ENCODE results near the gene SPEM2.

The SPEM2 gene

GRCh38 chr17:7407082-7407481 is 18.3 kb upstream of the SPEM2 start:
- DNase-seq (ENCODE audit: low spot score), result no peak
- in situ Hi-C loops (cut with MboI; ENCODE audit: low sequenced_read_pairs, unreplicated experiment), result no loop called here
- no peak for TF ChIP-seq CTCF (IDR thresholded peaks at IDR 0.05; ENCODE audit: borderline replicate concordance, control extremely low read depth, extremely low read depth, insufficient read depth, missing control alignments)

- no peak for DNase-seq (ENCODE audit: low spot score)
- TF ChIP-seq CTCF (IDR thresholded peaks at IDR 0.05; ENCODE audit: borderline replicate concordance, control extremely low read depth, extremely low read depth, insufficient read depth, missing control alignments), result no peak
- in situ Hi-C loops (cut with MboI; ENCODE audit: low sequenced_read_pairs, unreplicated experiment), result no loop called here
These were observed 17.7 kb upstream of the SPEM2 start, which contains the start of gene NLGN2 for GRCh38 chr17:7407485-7408251. NLGN2 (plus strand) TSS chr17:7407845; CDS start chr17:7408256, 411 bp downstream.

GRCh38 chr17:7408252-7408727 is 17.1 kb upstream of the SPEM2 start:
- TF ChIP-seq CTCF (IDR thresholded peaks at IDR 0.05; ENCODE audit: borderline replicate concordance, control extremely low read depth, extremely low read depth, insufficient read depth, missing control alignments), result no peak
- no peak for DNase-seq (ENCODE audit: low spot score)
- in situ Hi-C loops (cut with MboI; ENCODE audit: low sequenced_read_pairs, unreplicated experiment), result no loop called here

GRCh38 chr17:7408863-7409262 is 16.6 kb upstream of the SPEM2 start:
- no peak for TF ChIP-seq CTCF (IDR thresholded peaks at IDR 0.05; ENCODE audit: borderline replicate concordance, control extremely low read depth, extremely low read depth, insufficient read depth, missing control alignments)
- in situ Hi-C loops (cut with MboI; ENCODE audit: low sequenced_read_pairs, unreplicated experiment), result no loop called here

GRCh38 chr17:7409716-7410115 is 15.7 kb upstream of the SPEM2 start:
- DNase-seq (ENCODE audit: low spot score), result no peak
- in situ Hi-C loops (cut with MboI; ENCODE audit: low sequenced_read_pairs, unreplicated experiment), result no loop called here
- no peak for TF ChIP-seq CTCF (IDR thresholded peaks at IDR 0.05; ENCODE audit: borderline replicate concordance, control extremely low read depth, extremely low read depth, insufficient read depth, missing control alignments)

More at GRCh38 chr17:7408863-7409262, 16.6 kb upstream of the SPEM2 start:
- no peak for DNase-seq (ENCODE audit: low spot score)

GRCh38 chr17:7410634-7411426 is 14.6 kb upstream of the SPEM2 start:
- no peak for DNase-seq (ENCODE audit: low spot score)
- TF ChIP-seq CTCF (IDR thresholded peaks at IDR 0.05; ENCODE audit: borderline replicate concordance, control extremely low read depth, extremely low read depth, insufficient read depth, missing control alignments), result no peak
- in situ Hi-C loops (cut with MboI; ENCODE audit: low sequenced_read_pairs, unreplicated experiment), result no loop called here

Measured in GM13976 (cell line).